Neural cell (in vitro differentiated cells): Measurements from ENCODE around the gene SLC1A3. TPM values are rescaled to one million over a fixed set of nuclear protein-coding genes. Genes with fewer than 3 reads are reported as not detected.

ENCODE experiments used
- H2AFZ ChIP-seq: fragments of 200-600, 300-800 bp; sonication (generic), shearing (Covaris generic); 2 replicates; pipeline ENCODE4 v1.6.0; 2014; ENCODE audit warnings: low read depth, mild to moderate bottlenecking, antibody characterized with exemption, low read length, moderate library complexity
- H3F3A ChIP-seq: fragments of 200-600 bp; shearing (Covaris generic); 2 replicates; pipeline ENCODE4 v1.6.1; 2016; ENCODE audit warnings: mild to moderate bottlenecking, moderate library complexity, mixed read lengths, antibody characterized with exemption, low read length; ENCODE audit not compliant: insufficient read depth, poor library complexity, severe bottlenecking
- H3K27ac ChIP-seq: fragments of 200-600, 300-800 bp; sonication (generic), shearing (Covaris generic); 2 replicates; pipeline ENCODE4 v1.5.1; 2014; ENCODE audit warnings: mild to moderate bottlenecking, low read length, moderate library complexity
- H3K27me3 ChIP-seq: fragments of 300-800, 200-600 bp; sonication (generic), shearing (Covaris generic); 2 replicates; pipeline ENCODE4 v1.6.0; 2014; ENCODE audit warnings: mild to moderate bottlenecking, low read depth, low read length, moderate library complexity; ENCODE audit not compliant: insufficient read depth
- H3K36me3 ChIP-seq: fragments of 300-800, 200-600 bp; sonication (generic), shearing (Covaris generic); 2 replicates; pipeline ENCODE4 v1.5.1; 2014; ENCODE audit warnings: mild to moderate bottlenecking, antibody characterized with exemption, low read length, moderate library complexity; ENCODE audit not compliant: insufficient read depth
- H3K4me2 ChIP-seq: fragments of 300-800, 200-600 bp; sonication (generic), shearing (Covaris generic); 2 replicates; pipeline ENCODE4 v1.6.0; 2014; ENCODE audit warnings: mild to moderate bottlenecking, low read length
- H3K4me3 ChIP-seq: fragments of 300-800, 200-600 bp; sonication (generic), shearing (Covaris generic); 2 replicates; pipeline ENCODE4 v1.5.1; 2014; ENCODE audit warnings: mild to moderate bottlenecking, low read length, moderate library complexity
- H3K79me2 ChIP-seq: fragments of 200-600 bp; shearing (Covaris generic); replicated peaks from 2 replicates; pipeline ENCODE4 v1.6.0; 2014; ENCODE audit warnings: mild to moderate bottlenecking, low read length, moderate library complexity; ENCODE audit not compliant: insufficient read depth
- H3K9ac ChIP-seq: fragments of 300-800, 200-600 bp; sonication (generic), shearing (Covaris generic); 2 replicates; pipeline ENCODE4 v1.6.1; 2016; ENCODE audit warnings: mild to moderate bottlenecking, low read length, mixed read lengths
- H3K9me2 ChIP-seq: fragments of 200-600 bp; shearing (Covaris generic); 2 replicates; pipeline ENCODE4 v1.6.1; 2016; ENCODE audit warnings: mild to moderate bottlenecking, low read length, mixed read lengths; ENCODE audit not compliant: insufficient read depth
- H3K9me3 ChIP-seq: fragments of 200-600, 300-800 bp; sonication (generic), shearing (Covaris generic); 2 replicates; pipeline ENCODE4 v1.6.1; 2016; ENCODE audit warnings: mild to moderate bottlenecking, mixed run types, low read length, moderate library complexity, mixed read lengths
- H4K20me1 ChIP-seq: fragments of 200-600 bp; shearing (Covaris generic); 2 replicates; pipeline ENCODE4 v1.6.1; 2016; ENCODE audit warnings: mild to moderate bottlenecking, mixed run types; ENCODE audit not compliant: insufficient read depth
- CTCF ChIP-seq: fragments of 450-650 bp; IDR thresholded peaks from 2 replicates; pipeline ENCODE4 v1.5.1; 2014; ENCODE audit warnings: antibody characterized with exemption, mild to moderate bottlenecking, moderate library complexity; ENCODE audit not compliant: poor library complexity, severe bottlenecking
- EP300 ChIP-seq: fragments of 450-650 bp; conservative IDR thresholded peaks from 2 replicates; pipeline ENCODE4 v1.6.1; 2014; ENCODE audit warnings: antibody characterized with exemption, mild to moderate bottlenecking, moderate library complexity; ENCODE audit not compliant: poor library complexity, severe bottlenecking
- EZH2 ChIP-seq: fragments of 200-600, 300-800 bp; shearing (Covaris generic), sonication (generic); IDR thresholded peaks from 2 replicates; pipeline ENCODE4 v1.6.1; 2014; ENCODE audit warnings: antibody characterized with exemption, low read length, borderline replicate concordance, mild to moderate bottlenecking; ENCODE audit not compliant: insufficient read depth, poor library complexity, severe bottlenecking
- MXI1 ChIP-seq: fragments of 450-650 bp; conservative IDR thresholded peaks from 2 replicates; pipeline ENCODE4 v1.6.1; 2014; ENCODE audit warnings: antibody characterized with exemption, mild to moderate bottlenecking; ENCODE audit not compliant: poor library complexity, severe bottlenecking
- POLR2AphosphoS5 ChIP-seq: IDR thresholded peaks from 2 replicates; pipeline ENCODE4 v1.6.1; 2012
- RAD21 ChIP-seq: fragments of 450-650 bp; conservative IDR thresholded peaks from 2 replicates; pipeline ENCODE4 v1.6.1; 2014; ENCODE audit warnings: antibody characterized with exemption, mild to moderate bottlenecking, moderate library complexity
- REST ChIP-seq: IDR thresholded peaks from 2 replicates; pipeline ENCODE4 v1.6.1; 2012; ENCODE audit warnings: borderline replicate concordance
- SMC3 ChIP-seq: fragments of 450-650 bp; conservative IDR thresholded peaks from 2 replicates; pipeline ENCODE4 v1.6.1; 2014; ENCODE audit warnings: antibody characterized with exemption, mild to moderate bottlenecking, moderate library complexity; ENCODE audit not compliant: poor library complexity
- TAF1 ChIP-seq: IDR thresholded peaks from 2 replicates; pipeline ENCODE4 v1.6.1; 2012; ENCODE audit warnings: low read depth
- polyA plus RNA-seq: library from polyadenylated mRNA; depleted of rRNA; stranded (reverse); fragments of >200 nt; gene quantifications from 2 replicates; pipeline ENCODE4 v1.2.3, GENCODE V29; 2014

Gene SLC1A3
- polyA plus RNA-seq, 1 donor from 2014 or later, result 1.9 TPM

DNA sequence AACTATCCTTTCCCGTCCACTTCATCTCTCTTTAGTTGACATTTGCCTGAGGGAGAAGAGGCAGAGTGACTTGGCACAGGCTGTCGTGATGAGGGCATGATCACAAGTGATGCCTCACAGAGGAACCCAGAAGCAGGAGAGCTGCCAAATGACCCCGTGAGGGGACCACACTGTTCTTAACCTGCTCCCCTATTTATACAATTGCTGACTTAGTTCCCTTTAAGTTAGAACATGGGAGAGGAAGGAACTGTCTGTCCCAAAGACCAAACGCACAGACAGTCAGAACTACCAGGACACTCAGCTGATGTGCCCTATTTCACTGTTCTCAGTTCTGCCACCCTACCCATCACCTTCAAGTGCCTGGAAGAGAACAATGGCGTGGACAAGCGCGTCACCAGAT is 73.7 kb downstream of the SLC1A3 start:
- no peaks in the 10 kb centered on the region for H4K20me1 ChIP-seq
- H3K27ac ChIP-seq, result no peak overlapping the region
- H3K9me3 ChIP-seq, result no peaks in the 10 kb centered on the region
- H3K4me2 ChIP-seq, result no peak overlapping the region
- no peaks in the 10 kb centered on the region for H3K9me2 ChIP-seq
- H3K9ac ChIP-seq, result no peak overlapping the region
- H3K36me3 ChIP-seq, result no peaks in the 10 kb centered on the region
- no peak for TF ChIP-seq CTCF
- TF ChIP-seq REST, result no peak
- no peak for TF ChIP-seq MXI1
- TF ChIP-seq EZH2, result no peak
- no peak for TF ChIP-seq RAD21
- TF ChIP-seq POLR2AphosphoS5, result no peak
- TF ChIP-seq TAF1, result no peak
- no peak for TF ChIP-seq EP300
- no peak for TF ChIP-seq SMC3
- H2AFZ ChIP-seq, result no peak overlapping the region
- no peaks in the 10 kb centered on the region for H3K27me3 ChIP-seq
- no peaks in the 10 kb centered on the region for H3F3A ChIP-seq
- no peak overlapping the region for H3K4me3 ChIP-seq
- H3K79me2 ChIP-seq, result no peaks in the 10 kb centered on the region

- H4K20me1 ChIP-seq, result no peaks in the 10 kb centered on the region
- H3K9me2 ChIP-seq, result no peaks in the 10 kb centered on the region
- H3K9me3 ChIP-seq, result no peaks in the 10 kb centered on the region
- TF ChIP-seq MXI1, result no peak
- no peak for TF ChIP-seq POLR2AphosphoS5
- no peak for TF ChIP-seq EP300
- TF ChIP-seq CTCF, result no peak
- no peak for TF ChIP-seq TAF1
- TF ChIP-seq REST, result no peak
- TF ChIP-seq SMC3, result no peak
- no peak for TF ChIP-seq RAD21
- TF ChIP-seq EZH2, result no peak
- H3K27me3 ChIP-seq, result no peaks in the 10 kb centered on the region
- H3K79me2 ChIP-seq, result no peaks in the 10 kb centered on the region
- H3F3A ChIP-seq, result no peaks in the 10 kb centered on the region
- H3K4me3 ChIP-seq, result no peak overlapping the region
- H2AFZ ChIP-seq, result no peak overlapping the region
- no peak overlapping the region for H3K9ac ChIP-seq
- H3K4me2 ChIP-seq, result no peak overlapping the region
- H3K36me3 ChIP-seq, result no peaks in the 10 kb centered on the region
- H3K27ac ChIP-seq, result no peak overlapping the region
Measured at GRCh38 chr5:36681711-36682110, 75.3 kb downstream of the SLC1A3 start.
